HG03469 (cell line): ENCODE results near the gene RBM12.

Experiments
- ATAC-seq: cut with Tn5 transposase; IDR thresholded peaks from one replicate; pipeline ENCODE4 v1.9.1; 2021; ENCODE audit warnings: mild to moderate bottlenecking, moderate library complexity, moderate number of reproducible peaks; ENCODE audit not compliant: unreplicated experiment

RBM12 gene

DNA sequence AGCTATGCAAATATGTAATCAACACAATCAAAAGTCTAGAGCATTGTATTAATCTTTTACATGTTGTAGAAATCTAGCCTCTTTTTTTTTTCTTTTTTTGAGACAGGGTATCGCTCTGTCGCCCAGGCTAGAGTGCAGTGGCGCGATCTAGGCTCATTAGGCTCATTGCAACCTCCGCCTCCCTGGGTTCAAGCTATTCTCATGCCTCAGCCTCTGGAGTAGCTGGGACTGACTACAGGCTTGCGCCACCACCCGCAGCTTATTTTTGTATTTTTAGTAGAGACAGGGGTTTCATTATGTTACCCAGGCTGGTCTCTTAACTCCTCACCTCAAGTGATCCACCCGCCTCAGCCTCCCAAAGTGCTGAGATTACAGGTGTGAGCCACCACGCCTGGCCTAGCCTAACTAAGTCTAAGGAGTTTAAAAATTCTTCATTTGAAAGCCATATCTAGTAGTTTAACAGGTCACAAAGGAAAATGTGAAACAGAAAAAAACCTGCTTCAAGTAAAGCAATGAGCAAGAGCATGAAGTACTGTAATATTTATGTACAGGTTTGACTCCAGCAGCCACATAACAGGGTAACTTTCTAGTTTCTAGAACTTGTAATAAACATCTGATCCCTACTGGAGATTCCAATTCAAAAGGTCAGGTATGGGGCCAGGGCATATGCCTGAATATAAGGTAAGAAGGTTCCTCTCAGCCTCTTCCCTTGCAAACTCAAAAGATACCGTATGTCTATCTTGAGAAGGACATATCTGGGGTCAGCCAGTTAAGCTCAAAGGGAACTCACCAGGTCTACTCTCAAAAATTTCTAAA lies 4.4 kb downstream of the RBM12 start:
- no peak for ATAC-seq

DNA sequence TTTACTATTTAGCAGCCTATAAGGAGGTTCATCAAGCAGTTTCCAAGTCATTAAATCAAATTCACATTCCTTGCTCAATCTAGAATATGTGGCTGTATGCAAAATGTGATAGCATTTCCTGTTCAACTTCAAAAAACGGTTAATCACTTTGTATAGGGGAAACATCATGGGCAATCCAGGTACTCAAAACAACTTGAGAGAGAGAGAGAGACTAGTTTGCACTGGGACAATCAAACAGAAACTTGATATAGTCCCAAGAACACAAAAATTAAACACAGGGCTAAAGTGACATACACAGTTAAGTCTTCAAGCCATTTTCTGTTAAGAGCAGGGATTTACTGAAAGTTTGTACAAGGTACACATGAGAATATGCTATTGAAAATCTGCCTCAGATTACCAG lies 7.4 kb downstream of the RBM12 start:
- ATAC-seq, result no peak

DNA sequence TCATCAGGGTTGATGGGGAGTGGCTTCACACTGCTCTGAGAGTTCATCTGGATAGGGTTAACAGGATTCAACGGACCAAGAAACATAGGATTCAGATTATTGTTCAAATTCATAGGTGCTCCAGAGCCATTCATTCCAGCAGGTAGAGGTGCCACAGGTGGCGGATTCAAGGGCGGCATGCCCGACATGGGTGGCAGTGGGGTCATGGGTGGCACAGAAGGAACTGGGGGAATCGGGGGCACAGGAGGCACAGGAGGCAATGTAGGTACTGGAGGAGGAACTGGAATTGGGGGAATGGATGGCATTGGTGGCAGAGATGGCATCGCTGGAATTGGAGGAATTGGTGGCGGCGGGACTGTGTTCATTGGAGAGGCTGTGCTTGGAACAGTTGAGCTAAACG lies 10.3 kb downstream of the RBM12 start:
- ATAC-seq, result no peak

DNA sequence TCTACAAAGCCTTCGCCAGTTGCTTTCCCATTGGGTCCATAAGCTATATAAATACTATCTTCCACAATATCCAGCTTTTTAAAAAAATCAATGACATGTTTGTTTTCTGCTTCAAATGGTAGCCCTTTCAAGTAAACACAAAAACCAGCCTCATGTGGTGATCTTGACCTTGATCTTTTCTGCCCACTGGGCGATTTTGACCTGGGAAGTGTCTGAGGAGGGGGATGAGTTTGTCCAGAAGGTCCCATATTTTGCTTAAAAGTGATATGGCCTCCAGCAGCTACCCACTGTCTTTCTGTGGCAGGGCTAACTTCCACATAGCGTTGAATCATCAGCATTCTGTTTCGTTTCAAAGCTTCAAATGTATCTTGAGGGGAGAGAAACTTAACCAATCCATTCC lies 10.8 kb downstream of the RBM12 start:
- ATAC-seq, result no peak

DNA sequence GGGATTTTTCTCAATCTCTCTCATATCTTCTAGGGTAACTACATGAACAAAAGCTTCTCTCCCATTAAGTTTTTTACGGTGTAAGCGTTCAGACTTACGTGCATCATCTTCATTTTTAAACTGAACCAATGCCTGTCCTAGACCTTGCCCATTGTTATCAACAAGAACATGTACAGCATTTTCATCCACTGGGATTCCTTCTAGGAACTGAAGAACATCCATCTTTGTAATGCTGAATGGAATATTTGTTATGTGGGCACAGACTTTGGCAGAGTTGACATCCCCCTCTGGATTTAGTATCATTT lies 11.3 kb downstream of the RBM12 start:
- no peak for ATAC-seq

DNA sequence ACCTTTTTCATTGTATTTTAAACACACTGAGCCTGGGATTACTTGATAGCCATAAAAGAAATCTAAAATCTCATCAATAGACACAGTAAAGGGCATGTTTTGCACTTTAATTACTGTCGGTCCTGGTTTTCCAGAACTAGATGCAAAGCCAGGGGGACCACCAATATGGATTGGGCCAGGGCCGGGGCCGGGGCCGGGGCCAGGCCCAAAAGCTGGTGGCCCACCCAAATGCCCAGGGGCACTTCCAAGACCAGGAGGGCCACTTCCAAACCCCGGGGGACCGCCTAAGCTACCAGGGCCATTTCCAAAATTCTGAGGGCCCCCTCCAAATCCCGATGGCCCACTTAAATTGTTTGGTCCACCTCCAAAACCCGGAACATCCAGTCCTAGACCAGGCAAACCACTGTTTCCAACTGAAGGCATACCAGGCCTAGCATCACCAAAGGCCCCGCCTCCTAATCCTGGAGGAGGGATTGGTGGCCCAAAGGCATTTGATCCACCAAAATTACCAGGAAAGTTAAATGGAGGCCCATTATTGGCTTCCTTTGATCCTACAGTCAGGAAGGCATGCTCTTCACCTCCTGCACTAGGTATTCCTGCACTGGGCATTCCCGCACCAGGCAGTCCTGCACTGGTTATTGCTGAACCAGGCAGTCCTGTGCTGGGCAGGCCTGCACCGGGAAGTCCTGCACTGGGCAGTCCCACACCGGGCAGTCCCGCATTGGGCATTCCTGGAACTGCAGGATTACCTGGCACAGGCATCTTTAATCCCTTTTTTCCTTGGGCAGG lies 11.9 kb downstream of the RBM12 start:
- no peak for ATAC-seq

DNA sequence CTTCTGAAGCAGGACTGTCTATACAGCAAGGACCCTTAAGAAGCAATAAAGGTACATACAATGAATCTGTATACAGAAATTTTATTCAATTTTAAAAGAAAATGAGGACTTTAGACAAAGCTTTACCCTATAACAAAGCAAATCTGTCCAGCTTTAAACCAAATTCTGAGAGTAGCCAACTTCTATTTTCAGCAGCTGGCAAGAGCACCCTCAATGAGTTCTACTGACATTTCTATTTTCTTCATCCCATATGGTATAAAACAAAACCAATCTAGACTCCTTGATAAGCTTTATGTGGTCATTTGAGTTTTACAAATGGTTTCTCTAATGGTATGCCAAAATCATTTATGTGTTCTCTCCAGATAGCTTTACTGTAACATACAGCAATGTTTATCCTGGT lies 12.7 kb downstream of the RBM12 start:
- ATAC-seq, result no peak

DNA sequence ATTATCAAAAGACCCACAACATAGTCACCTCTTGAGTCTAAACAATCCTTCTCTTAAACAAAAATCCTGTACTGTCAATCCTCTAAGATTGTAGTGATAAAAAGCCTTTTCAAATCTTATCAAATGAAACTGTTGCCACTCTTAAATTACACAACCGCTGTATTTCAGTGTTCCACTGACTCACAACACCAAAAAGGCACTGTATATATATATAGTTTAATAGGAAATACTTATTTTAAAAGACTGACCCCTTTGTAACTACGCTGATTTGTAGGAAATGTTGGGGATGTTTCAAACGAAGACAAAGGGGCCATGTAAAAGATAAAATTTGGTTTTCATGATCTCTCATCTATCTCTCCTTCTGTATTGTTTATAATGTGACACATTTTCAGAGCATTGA lies 14.1 kb downstream of the RBM12 start:
- no peak for ATAC-seq

DNA sequence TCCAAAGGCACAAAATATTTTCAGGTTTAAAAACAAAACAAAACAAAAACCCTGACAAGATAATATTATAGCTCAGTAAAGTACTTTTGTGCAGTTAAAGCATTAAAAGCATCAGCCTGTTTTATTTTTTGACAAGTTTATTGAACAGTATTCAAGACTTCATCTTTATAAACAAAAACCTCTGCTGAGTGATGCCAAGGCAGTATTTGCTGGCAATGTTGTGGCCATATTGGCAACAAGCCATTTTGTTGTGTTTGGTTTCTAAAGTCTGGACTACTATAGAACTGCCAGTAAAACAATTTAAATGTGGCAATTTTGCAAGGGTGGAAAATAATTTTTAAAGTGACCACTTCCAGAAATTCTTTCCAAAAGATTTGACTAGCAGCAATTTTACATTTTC lies 15.9 kb downstream of the RBM12 start:
- ATAC-seq, result no peak

DNA sequence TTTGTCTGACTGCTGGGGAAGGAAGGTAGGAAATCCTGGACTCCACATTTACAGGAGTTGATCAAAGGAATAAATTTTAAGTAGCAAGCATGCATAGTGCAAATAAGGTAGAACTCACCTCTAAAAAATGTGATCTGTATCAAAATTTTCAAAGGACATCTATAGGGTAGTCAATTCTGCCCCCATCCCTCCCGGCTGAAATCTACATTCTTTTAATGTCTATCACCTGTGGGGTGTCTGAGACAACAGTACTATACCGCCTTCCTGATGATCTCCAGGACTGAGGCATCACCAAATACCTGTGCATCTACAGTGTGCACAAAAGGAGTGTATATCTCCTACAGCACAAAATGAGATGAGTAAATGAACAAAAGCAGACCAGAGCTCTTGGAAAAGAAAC lies 19.9 kb downstream of the RBM12 start:
- ATAC-seq, result no peak

DNA sequence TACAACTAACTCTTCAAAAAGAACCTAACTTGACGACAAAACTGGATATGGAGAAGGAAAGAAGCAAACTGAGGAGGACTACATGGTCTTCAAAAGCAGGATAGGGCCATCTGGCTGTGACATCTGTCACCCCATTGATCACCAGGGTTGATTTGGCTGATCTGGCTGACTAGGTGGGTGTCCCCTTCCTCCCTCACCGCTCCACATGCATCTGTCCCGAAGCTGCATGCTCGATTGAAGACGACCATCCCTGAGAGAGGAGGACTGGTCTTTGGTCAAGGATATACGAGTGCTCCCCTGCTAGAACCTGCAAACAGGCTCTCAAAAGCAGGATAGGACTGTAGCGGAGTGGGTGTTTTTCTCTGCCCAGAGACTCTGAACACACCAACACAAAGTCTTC lies 21.7 kb downstream of the RBM12 start:
- ATAC-seq, result no peak

DNA sequence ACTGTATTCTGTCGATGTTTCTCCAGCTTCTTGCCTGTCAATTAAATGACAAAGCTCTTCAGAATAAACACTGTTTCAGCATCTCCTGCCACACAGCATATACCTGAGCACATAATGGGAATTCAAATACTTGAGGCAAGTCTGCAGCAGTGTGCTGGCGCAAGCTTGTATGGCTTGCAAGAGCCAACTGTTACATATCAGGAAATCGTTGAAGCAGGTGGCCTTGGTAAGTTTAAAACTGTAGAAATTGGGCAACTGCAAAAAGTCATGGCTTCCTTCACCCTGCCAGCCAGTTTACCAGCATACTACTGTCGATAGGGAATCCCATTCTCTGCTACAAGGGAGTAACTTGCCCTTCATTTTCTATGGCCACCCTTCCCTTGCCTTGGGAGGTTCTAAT lies 23.0 kb downstream of the RBM12 start:
- no peak for ATAC-seq

DNA sequence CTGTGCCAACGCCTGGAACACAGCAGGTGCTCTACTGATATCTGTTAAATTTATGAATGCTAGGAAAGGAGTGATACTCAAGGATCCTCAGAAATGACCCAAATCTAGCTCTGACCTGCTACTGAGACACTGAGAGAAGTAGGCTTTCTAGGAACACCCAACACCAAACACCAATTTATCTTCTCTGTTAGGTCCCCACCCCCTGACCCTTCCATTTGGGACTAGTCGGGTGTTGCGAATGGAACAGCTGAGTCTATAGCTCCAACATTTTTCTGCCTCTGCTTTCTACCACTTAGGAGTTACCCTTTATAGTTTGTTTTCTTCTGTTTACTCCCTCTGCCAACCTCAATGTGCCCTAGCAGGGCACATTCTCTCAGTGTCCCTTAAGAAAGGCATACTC lies 24.0 kb downstream of the RBM12 start:
- no peak for ATAC-seq

DNA sequence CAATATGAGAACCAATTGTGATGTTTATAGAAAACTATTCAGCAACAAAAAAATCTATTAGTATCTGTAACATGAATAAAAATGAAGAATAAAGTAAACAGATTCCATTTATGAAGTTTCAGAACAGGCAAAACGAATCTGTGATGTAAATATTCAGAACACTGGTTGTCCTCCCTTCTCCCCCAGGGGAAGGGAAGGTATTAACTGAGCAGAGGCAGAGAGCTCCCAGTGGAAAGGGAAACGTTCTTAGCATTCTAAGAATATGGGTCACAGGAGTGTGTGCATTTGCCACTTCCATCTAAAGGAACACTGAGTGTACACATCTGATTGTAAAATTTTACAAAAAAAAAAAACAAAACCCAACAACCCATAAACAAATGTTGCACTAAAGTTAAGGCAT lies 25.9 kb downstream of the RBM12 start:
- ATAC-seq, result no peak

DNA sequence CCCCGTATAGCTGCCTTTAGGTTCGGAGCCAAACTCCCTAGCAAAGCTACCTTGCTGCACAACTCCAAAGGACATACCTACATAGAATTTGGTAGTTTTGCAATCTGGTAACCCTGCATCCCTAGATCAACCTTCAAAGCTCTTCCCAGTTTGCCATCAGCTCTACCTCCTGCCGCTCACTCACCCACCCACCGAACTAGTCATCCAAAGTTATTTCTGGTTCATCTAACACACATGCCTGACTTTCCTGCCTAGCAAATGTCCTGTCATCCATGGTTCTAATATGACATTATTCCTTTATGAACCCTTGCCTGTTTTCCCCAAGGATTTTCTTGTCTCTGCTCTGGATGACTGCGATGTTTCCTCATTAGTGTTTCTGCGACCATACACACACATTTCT lies 27.4 kb downstream of the RBM12 start:
- ATAC-seq, result no peak

DNA sequence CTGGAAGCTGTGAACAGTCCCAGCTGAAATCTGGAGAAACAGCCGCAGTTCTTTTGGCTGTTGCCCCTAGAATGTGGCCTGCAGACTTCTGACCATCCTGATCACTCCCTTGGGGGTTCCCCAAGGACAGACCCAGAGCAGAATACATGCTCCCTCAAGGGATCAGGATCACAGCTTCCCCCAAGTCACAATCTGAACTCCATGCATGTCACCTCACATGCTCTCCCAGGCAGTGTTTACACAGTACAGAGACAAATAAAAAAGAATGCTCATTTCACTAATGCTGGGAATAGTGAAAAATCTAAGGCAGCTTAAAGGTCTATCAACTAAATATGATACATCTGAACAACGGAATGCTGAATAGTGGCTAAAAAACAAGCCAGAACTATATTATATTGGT lies 28.6 kb downstream of the RBM12 start:
- no peak for ATAC-seq

DNA sequence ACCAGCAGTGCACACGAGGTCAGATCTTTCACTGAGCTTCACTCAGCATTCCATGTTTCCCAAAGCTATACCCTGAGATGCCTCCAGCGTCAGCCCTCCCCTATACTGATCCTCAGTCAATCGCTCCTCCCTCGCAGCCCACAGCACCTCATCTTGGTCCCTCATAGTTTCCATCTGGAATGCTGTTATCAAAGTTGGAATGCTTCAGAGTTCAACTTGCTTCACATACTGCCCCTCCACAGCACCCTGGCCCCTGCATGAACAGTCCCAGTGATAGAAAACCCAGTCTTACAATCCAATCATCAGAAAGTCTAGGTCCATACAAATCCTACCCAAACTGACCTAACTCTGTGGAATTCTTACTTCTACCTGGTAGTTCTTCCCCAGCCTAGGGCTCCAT lies 29.0 kb downstream of the RBM12 start:
- no peak for ATAC-seq

DNA sequence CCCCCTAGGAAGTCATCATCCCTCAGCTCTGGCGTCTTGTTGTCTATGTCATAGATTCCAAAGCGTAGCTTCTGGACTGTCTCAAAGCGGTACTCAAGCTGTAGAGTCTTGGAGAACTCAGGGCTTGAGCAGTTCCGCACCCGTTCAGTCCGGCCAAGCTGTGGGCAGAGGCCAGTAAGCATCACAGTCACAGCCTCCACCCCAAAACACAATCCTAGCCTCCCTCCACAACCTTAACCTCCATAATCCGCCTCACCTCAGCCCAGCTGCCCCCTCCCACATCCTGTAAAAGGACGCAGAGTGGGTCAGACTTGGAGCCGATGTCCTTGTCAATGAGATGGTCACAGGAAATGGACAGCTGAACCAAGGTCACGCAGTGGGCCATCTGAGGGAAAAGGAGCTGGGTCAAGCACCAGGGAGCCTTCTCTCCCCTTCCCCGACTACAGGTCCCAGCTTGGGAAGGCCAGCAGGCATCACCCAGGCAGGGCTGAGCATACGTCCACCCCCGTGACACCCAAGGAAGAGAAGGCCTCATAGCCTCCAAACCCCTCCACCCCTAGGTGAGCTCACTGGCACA lies 32.1 kb downstream of the RBM12 start:
- ATAC-seq, result no peak

DNA sequence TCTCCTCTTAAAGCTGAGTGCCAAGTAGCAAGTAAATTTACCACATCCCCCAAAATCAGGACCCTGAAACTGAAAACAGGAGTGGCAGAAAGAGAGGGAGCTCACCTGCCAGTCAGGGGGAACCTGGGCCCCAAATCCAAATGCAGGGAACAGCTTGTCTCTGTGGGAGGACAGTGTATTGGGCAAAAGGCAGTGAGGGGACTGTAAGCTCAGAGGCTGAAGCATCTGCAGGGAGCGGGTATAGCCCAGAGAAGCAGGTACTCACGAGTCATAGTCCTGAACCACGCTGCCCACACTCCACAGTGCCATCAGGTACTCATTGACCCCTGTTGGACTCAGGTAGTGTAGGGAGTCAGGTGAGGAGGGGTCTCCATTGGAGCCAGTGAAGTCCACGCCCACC lies 34.1 kb downstream of the RBM12 start:
- no peak for ATAC-seq

DNA sequence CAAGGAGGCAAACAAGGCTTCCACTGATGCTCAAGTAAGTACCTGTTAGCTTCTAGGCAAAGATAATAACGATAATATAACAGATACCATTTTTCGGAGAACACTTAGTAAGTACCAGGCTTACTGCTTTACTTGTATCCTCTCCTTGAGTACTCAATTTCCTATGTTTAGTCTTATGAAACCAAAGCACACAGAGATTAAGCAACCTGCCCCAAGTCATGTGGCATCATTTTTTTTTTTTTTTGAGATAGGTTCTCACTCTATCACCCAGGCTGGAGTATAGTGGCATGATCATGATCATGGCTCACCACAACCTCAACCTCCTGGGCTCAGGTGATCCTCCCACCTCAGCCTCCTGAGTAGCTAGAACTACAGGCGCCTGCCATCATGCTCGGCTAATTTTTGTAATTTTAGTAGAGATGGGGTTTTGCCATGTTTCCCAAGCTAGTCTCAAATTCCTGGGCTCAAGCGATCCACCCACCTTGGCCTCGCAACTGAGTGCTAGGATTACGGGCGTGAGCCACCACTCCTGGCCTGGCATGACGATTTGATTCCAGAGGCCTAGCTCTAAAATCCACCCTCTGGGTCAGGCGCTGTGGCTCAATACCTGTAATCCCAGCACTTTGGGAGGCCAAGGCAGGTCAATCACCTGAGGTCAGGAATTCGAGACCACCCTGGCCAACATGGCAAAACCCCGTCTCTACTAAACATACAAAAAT lies 35.1 kb downstream of the RBM12 start:
- ATAC-seq, result no peak

DNA sequence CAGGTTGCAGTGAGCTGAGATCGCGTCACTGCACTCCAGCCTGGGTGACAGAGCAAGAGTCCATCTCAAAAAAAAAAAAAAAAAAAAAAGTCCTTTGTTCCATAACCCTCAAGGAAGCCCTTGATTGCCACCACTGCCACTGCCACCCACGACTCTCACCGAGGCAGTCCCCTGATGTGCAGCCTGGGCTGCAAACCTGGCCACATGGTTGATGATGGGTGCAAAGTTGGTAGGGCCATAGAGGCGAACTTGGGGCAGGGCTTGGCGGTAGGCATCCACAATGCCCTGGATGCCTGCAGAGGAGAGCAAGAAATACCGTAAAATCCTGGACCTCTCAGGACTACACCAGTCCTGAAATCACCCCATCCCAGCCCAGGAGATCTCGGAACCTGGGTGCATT lies 37.6 kb downstream of the RBM12 start:
- no peak for ATAC-seq
